ENCODE data around the gene RPP21.

DNA sequence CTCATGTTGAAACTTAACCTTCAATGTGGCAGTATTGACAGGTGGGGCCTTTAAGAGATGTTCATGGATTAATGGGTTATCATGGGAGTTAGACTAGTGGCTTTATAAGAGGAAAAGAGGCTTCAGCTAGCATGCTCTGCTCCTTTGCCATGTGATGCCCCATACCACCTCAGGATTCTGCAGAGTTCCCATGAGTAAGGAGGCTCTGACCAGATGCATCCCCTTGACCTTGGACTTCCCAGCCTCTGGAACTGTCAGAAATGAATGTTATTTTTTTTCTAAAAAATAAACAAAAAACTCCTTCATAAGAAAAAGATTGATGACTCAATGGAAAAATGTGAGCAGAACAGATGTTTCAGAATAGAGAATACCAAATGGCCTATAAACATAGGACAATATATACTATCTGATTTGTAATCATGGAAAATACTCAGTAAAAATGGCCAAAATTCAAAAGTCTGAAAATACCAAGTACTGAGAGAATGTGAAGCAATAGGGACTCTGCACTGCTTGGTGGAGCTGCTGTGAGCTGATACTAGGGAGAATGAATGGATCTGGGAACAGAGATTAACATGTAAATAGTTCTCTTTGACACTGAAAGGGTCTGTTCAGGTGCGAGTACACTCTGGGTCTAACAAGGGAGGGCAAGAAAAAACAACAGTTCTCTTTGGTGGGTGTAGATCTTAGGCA is 25.7 kb upstream of the RPP21 start:
- TF ChIP-seq, protein P1, sequence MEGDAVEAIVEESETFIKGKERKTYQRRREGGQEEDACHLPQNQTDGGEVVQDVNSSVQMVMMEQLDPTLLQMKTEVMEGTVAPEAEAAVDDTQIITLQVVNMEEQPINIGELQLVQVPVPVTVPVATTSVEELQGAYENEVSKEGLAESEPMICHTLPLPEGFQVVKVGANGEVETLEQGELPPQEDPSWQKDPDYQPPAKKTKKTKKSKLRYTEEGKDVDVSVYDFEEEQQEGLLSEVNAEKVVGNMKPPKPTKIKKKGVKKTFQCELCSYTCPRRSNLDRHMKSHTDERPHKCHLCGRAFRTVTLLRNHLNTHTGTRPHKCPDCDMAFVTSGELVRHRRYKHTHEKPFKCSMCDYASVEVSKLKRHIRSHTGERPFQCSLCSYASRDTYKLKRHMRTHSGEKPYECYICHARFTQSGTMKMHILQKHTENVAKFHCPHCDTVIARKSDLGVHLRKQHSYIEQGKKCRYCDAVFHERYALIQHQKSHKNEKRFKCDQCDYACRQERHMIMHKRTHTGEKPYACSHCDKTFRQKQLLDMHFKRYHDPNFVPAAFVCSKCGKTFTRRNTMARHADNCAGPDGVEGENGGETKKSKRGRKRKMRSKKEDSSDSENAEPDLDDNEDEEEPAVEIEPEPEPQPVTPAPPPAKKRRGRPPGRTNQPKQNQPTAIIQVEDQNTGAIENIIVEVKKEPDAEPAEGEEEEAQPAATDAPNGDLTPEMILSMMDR (IDR thresholded peaks at IDR 0.05), result no peak
- TF ChIP-seq POLR2AphosphoS5 (IDR thresholded peaks at IDR 0.05) (no peak), EP300 (IDR thresholded peaks at IDR 0.05) (no peak)

All from esophagus muscularis mucosa (tissue), 4 donors.